ENCODE data around the gene NVL. TPM values are rescaled to one million over a fixed set of nuclear protein-coding genes. Genes with fewer than 3 reads are reported as not detected.

The NVL gene
- total and polyA plus RNA-seq, 2 donors (not counting 3 experiments of a cell fraction or from before 2014, with no cell fraction given) = 16.7 to 30.3 TPM

DNA sequence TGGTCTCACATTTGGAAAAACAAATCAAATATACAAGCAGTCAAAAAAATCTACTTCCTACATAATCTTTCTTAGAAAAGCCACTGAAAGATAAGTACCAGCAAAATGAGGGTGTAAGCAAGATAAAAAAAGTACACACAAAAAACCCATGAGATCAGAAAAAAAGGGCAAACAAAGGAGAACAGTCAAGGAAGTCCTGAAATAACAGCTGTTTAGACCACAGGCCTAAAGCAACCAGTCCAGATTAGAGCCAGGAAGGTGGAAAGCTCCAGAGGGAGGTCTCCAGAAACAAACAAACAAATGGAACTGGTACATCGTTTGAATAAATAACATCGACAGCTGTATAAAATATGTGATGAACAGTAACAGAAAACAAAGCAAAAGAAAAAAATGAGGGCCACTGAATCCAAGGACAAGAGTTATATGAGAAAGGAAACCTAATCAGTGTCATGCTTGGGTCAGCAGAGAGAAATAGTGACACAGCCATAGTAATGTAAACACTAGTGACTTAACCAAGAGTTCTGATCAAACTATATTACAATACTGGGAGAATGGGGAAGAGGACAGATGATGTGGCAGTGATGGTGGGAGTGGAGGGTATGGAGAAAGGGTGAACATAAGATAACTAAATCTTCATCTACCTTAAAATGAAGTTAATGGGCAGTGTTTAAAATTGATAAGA, 67.5 kb downstream of the NVL start:
- DNase-seq (ENCODE audit: low read depth, low spot score) = peak; percentile 89
- Histone ChIP-seq H3K9me1 (replicated peaks; ENCODE audit: control insufficient read depth, extremely low read depth, insufficient read depth, low read length) (no peaks in the 10 kb centered on the region), H3K4me2 (ENCODE audit: insufficient read depth, low read length) (peak overlapping the region; percentile 6), H3K79me2 (ENCODE audit: control insufficient read depth, insufficient read depth, low read length) (no peaks in the 10 kb centered on the region), H3K36me3 (ENCODE audit: control insufficient read depth in 2 of 2, extremely low read depth in 1 of 2, insufficient read depth in 2 of 2, low read length in 2 of 2) (peaks cover 0 to 3% of the 10 kb centered on the region in 2 experiments), H3K9me3 (replicated peaks; ENCODE audit: control insufficient read depth, insufficient read depth, low read length) (no peaks in the 10 kb centered on the region), H3K27ac (ENCODE audit: insufficient read depth, low read depth, low read length) (peak overlapping the region; percentile 14), H3K4me1 (ENCODE audit: control insufficient read depth, extremely low read depth, insufficient read depth, low read length) (peaks cover 38% of the 10 kb centered on the region), H2AFZ (ENCODE audit: low read depth, low read length) (no peak overlapping the region), H4K20me1 (replicated peaks; ENCODE audit: control insufficient read depth, extremely low read depth, insufficient read depth, low read length) (no peaks in the 10 kb centered on the region), H3K9ac (replicated peaks; ENCODE audit: extremely low read depth, insufficient read depth, low read length) (no peak overlapping the region), H3K4me3 (replicated peaks in 1 of 3; ENCODE audit: insufficient read depth in 1 of 3, low read depth in 1 of 3, low read length in 3 of 3) (no peak overlapping the region), H3K27me3 (ENCODE audit: control insufficient read depth in 2 of 2, insufficient read depth in 2 of 2, low read length in 2 of 2) (no peaks in the 10 kb centered on the region)
- dilution Hi-C loops (cut with MboI; ENCODE audit: extremely low pct_ligation_motif_present, low sequenced_read_pairs) (no loop called here), intact Hi-C loops (cut with micrococcal nuclease) (loop anchor here (2.0 kb wide), 1 partner anchor 80 kb away; the partner anchor contains the start of gene DEGS1)
- POLR2A ChIA-PET = interaction anchor here (0.9 kb wide), 1 partner anchor 25 kb away, joined by 3 read pairs; no protein-coding TSS in a partner anchor
- no TSS peak for BruUV-seq (replicated peaks)
- CTCF ChIA-PET = no interaction called here
- TF ChIP-seq EZH2 (IDR thresholded peaks at IDR 0.05; ENCODE audit: borderline replicate concordance, low read depth, low read length, severe bottlenecking) (no peak), CTCF (IDR thresholded peaks at IDR 0.05; ENCODE audit: extremely low read depth in 1 of 2, insufficient read depth in 1 of 2, low read depth in 1 of 2, low read length in 2 of 2) (no peak), POLR2AphosphoS5 (IDR thresholded peaks at IDR 0.05; ENCODE audit: insufficient read depth, low read depth, low read length) (no peak), MYC (IDR thresholded peaks at IDR 0.05; ENCODE audit: low read depth, low read length) (no peak), POLR2A (IDR thresholded peaks at IDR 0.05; ENCODE audit: low read depth, low read length) (no peak), MAX (IDR thresholded peaks at IDR 0.05; ENCODE audit: insufficient read depth, insufficient read length) (no peak), GATA2 (IDR thresholded peaks at IDR 0.05; ENCODE audit: insufficient read depth, insufficient read length, low read depth, low read length) (no peak), JUN (IDR thresholded peaks at IDR 0.05; ENCODE audit: borderline replicate concordance, insufficient read depth, insufficient read length, low read depth) (no peak), FOS (IDR thresholded peaks at IDR 0.05; ENCODE audit: borderline replicate concordance, insufficient read depth, low read length) (no peak)
- FAIRE-seq = peak; percentile 69

Data from endothelial cell of umbilical vein (primary cell).